ENCODE measurements around the gene PALD1.

- no peak for TF ChIP-seq MAX (IDR thresholded peaks at IDR 0.05; ENCODE audit: low read depth)
- no peak for TF ChIP-seq EZH2phosphoT487 (IDR thresholded peaks at IDR 0.05; ENCODE audit: borderline replicate concordance, low read depth)
- TF ChIP-seq CTCF (IDR thresholded peaks at IDR 0.05): no peak
- TF ChIP-seq ZBTB33 (IDR thresholded peaks at IDR 0.05; ENCODE audit: borderline replicate concordance, low read depth): no peak
- TF ChIP-seq RFX5 (IDR thresholded peaks at IDR 0.05; ENCODE audit: low read length): no peak
- no peak for TF ChIP-seq FOSL2 (IDR thresholded peaks at IDR 0.05; ENCODE audit: borderline replicate concordance, low read depth)
- TF ChIP-seq TAF1 (IDR thresholded peaks at IDR 0.05; ENCODE audit: borderline replicate concordance, low read depth, low read length): no peak
- no peak for TF ChIP-seq NRF1 (IDR thresholded peaks at IDR 0.05; ENCODE audit: low read depth, low read length)
- no peak for TF ChIP-seq GATA2 (CRISPR knock-in tag; IDR thresholded peaks at IDR 0.05)
Measured at GRCh38 chr10:70573599-70574506, 95.3 kb downstream of the PALD1 start.

All from SK-N-SH (cell line).